Prostate gland (tissue), 2 donors: Measurements from ENCODE around the gene SLC35F3.

Experiments
- POLR2AphosphoS5 ChIP-seq: sonication (generic); formaldehyde crosslinking; IDR thresholded peaks from one replicate; pipeline ENCODE4 v1.6.1; 2017; ENCODE audit warnings: antibody characterized with exemption
- TF ChIP-seq, protein P1 (sequence below), 4 experiments: fragments of 200-600 bp in 2 of 4; fragments of 450-650 bp in 2 of 4; sonication (generic) in 2 of 4; IDR thresholded peaks; 1 replicate in 3 of 4; 2 replicates in 1 of 4; pipeline ENCODE4 v1.5.1; 2016 to 2019; ENCODE audit warnings: antibody characterized with exemption in 4 of 4, mild to moderate bottlenecking in 2 of 4, moderate library complexity in 2 of 4

- TF ChIP-seq, protein P1, sequence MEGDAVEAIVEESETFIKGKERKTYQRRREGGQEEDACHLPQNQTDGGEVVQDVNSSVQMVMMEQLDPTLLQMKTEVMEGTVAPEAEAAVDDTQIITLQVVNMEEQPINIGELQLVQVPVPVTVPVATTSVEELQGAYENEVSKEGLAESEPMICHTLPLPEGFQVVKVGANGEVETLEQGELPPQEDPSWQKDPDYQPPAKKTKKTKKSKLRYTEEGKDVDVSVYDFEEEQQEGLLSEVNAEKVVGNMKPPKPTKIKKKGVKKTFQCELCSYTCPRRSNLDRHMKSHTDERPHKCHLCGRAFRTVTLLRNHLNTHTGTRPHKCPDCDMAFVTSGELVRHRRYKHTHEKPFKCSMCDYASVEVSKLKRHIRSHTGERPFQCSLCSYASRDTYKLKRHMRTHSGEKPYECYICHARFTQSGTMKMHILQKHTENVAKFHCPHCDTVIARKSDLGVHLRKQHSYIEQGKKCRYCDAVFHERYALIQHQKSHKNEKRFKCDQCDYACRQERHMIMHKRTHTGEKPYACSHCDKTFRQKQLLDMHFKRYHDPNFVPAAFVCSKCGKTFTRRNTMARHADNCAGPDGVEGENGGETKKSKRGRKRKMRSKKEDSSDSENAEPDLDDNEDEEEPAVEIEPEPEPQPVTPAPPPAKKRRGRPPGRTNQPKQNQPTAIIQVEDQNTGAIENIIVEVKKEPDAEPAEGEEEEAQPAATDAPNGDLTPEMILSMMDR (IDR thresholded peaks at IDR 0.05): no peak
- TF ChIP-seq POLR2AphosphoS5: no peak
These were observed 23.6 kb downstream of the SLC35F3 start for GRCh38 chr1:233928123-233928522.
